Activated CD4-positive, alpha-beta T cell treated with anti-CD3 and anti-CD28 coated beads for 4 hours (primary cell): ENCODE results near the gene PSMD5.

Source experiments
- DNase-seq, 2 donors: peaks; one replicate each; pipeline ENCODE4 v3.0.0-alpha.2; 2020

PSMD5 gene

GRCh38 chr9:120842685-120843485 is at the start of gene PSMD5:
PSMD5 (minus strand) TSS chr9:120842922; CDS start chr9:120842909, 13 bp downstream.
- peak; percentile 92 to 96 for DNase-seq

- no peak for DNase-seq
Measured at GRCh38 chr9:120891884-120892747, 49.4 kb upstream of the PSMD5 start.

- DNase-seq = peak; percentile 66 to 71
Measured at GRCh38 chr9:120891245-120891883, 48.6 kb upstream of the PSMD5 start.

GRCh38 chr9:120890320-120891244 is 47.9 kb upstream of the PSMD5 start:
- peak; percentile 20 to 28 for DNase-seq

GRCh38 chr9:120889606-120890271 is 47.0 kb upstream of the PSMD5 start:
- no peak for DNase-seq

- no peak for DNase-seq
Measured at GRCh38 chr9:120888626-120889025, 45.9 kb upstream of the PSMD5 start.

GRCh38 chr9:120886490-120886967 is 43.8 kb upstream of the PSMD5 start:
- no peak for DNase-seq

GRCh38 chr9:120885958-120886357 is 43.2 kb upstream of the PSMD5 start:
- no peak for DNase-seq

- no peak for DNase-seq
Measured at GRCh38 chr9:120885457-120885856, 42.7 kb upstream of the PSMD5 start.

GRCh38 chr9:120883608-120883996 is 40.9 kb upstream of the PSMD5 start:
- DNase-seq = no peak

- no peak for DNase-seq
Measured at GRCh38 chr9:120882935-120883607, 40.3 kb upstream of the PSMD5 start.

- no peak for DNase-seq
Measured at GRCh38 chr9:120879446-120879845, 36.7 kb upstream of the PSMD5 start.

GRCh38 chr9:120878188-120879130 is 35.7 kb upstream of the PSMD5 start:
- DNase-seq = peak in 1 of 2 donors; percentile 14

GRCh38 chr9:120877276-120878034 is 34.7 kb upstream of the PSMD5 start:
- peak; percentile 47 to 58 for DNase-seq

- no peak for DNase-seq
Measured at GRCh38 chr9:120876842-120877240, 34.1 kb upstream of the PSMD5 start, which contains the start of gene PHF19. PHF19 (minus strand) TSS chr9:120877188; CDS start chr9:120874741, 2,447 bp downstream.

GRCh38 chr9:120875954-120876841 is 33.5 kb upstream of the PSMD5 start:
- DNase-seq = peak; percentile 76 to 77

GRCh38 chr9:120875643-120875953 is 32.9 kb upstream of the PSMD5 start:
- no peak for DNase-seq

- DNase-seq = no peak
Measured at GRCh38 chr9:120875195-120875565, 32.5 kb upstream of the PSMD5 start.
